Naive thymus-derived CD4-positive, alpha-beta T cell (primary cell): ENCODE results near the gene BRINP1. TPM values are rescaled to one million over a fixed set of nuclear protein-coding genes. Genes with fewer than 3 reads are reported as not detected.

Source experiments
- ATAC-seq: fragments of 150-1000 bp; cut with Tn5 transposase; 2 replicates; pipeline ENCODE4 v1.10.0; 2021; ENCODE audit warnings: mild to moderate bottlenecking, moderate library complexity
- CTCF ChIA-PET: fragments of 350-600 bp; sonication (Branson Sonifier 250); formaldehyde crosslinking; loops from one replicate; lab custom pipeline; 2021; ENCODE audit warnings: antibody characterized with exemption; lab: Charles Lee
- POLR2A ChIA-PET: fragments of 350-600 bp; sonication (Branson Sonifier 250); formaldehyde crosslinking; loops from one replicate; lab custom pipeline; 2021; ENCODE audit warnings: antibody characterized with exemption, inconsistent platforms; lab: Charles Lee
- DNase-seq, 9 donors: peaks; one replicate each; pipeline versions ENCODE4 v3.0.0 to v3.0.0-alpha.2; 2020 to 2022; ENCODE audit warnings: mixed read lengths in 1 of 9
- H3K27ac ChIP-seq: one replicate; pipeline ENCODE4 v1.7.0; 2013; ENCODE audit warnings: mild to moderate bottlenecking, low read depth, low read length, moderate library complexity
- H3K27me3 ChIP-seq, 2 donors: one replicate each; pipeline ENCODE4 v1.7.0; 2013; ENCODE audit warnings: low read length in 2 of 2, mild to moderate bottlenecking in 2 of 2, moderate library complexity in 2 of 2; ENCODE audit not compliant: control insufficient read depth in 2 of 2, insufficient read depth in 2 of 2
- H3K36me3 ChIP-seq, 3 experiments: 1 replicate in 2 of 3; 2 replicates in 1 of 3; pipeline ENCODE4 v1.7.0; 2013; ENCODE audit warnings: low read length in 3 of 3, mild to moderate bottlenecking in 3 of 3, moderate library complexity in 1 of 3; ENCODE audit not compliant: insufficient read depth in 3 of 3, control insufficient read depth in 2 of 3
- H3K4me1 ChIP-seq, 2 donors: one replicate each; pipeline ENCODE4 v1.7.0; 2013; ENCODE audit warnings: low read length in 2 of 2, mild to moderate bottlenecking in 2 of 2, moderate library complexity in 1 of 2; ENCODE audit not compliant: control insufficient read depth in 2 of 2, insufficient read depth in 2 of 2
- H3K4me3 ChIP-seq: 2 replicates; pipeline ENCODE4 v1.7.0; 2013; ENCODE audit warnings: mild to moderate bottlenecking, low read length
- H3K9me3 ChIP-seq, 3 experiments: 1 replicate in 2 of 3; 2 replicates in 1 of 3; pipeline ENCODE4 v1.7.0; 2013; ENCODE audit warnings: low read length in 3 of 3; ENCODE audit not compliant: control insufficient read depth in 2 of 3
- H3K27ac Mint-ChIP-seq, 9 donors: one replicate each; pipeline ENCODE4 v1.8.0; 2020 to 2022; ENCODE audit warnings: mixed read lengths in 9 of 9, mild to moderate bottlenecking in 8 of 9, moderate library complexity in 5 of 9, inconsistent platforms in 2 of 9
- H3K27me3 Mint-ChIP-seq, 5 donors: one replicate each; pipeline ENCODE4 v1.8.0; 2021 to 2022; ENCODE audit warnings: mixed read lengths in 5 of 5, mild to moderate bottlenecking in 1 of 5
- H3K36me3 Mint-ChIP-seq, 5 donors: one replicate each; pipeline ENCODE4 v1.8.0; 2020 to 2022; ENCODE audit warnings: mixed read lengths in 5 of 5, mild to moderate bottlenecking in 3 of 5, inconsistent platforms in 1 of 5
- H3K4me1 Mint-ChIP-seq, 7 donors: one replicate each; pipeline ENCODE4 v1.8.0; 2020 to 2022; ENCODE audit warnings: mixed read lengths in 7 of 7, mild to moderate bottlenecking in 3 of 7, inconsistent platforms in 1 of 7
- H3K4me3 Mint-ChIP-seq, 10 donors: one replicate each; pipeline ENCODE4 v1.8.0; 2020 to 2022; ENCODE audit warnings: mild to moderate bottlenecking in 10 of 10, mixed read lengths in 10 of 10, moderate library complexity in 6 of 10, inconsistent platforms in 2 of 10
- H3K9me3 Mint-ChIP-seq, 11 donors: one replicate each; pipeline ENCODE4 v1.8.0; 2020 to 2022; ENCODE audit warnings: mixed read lengths in 11 of 11, mild to moderate bottlenecking in 4 of 11, inconsistent platforms in 1 of 11, moderate library complexity in 1 of 11
- intact Hi-C, 2 donors: fragments of 100-400 bp; cut with micrococcal nuclease; formaldehyde crosslinking; loops; one replicate each; pipeline ENCODE4 v1.15.1; 2023
- polyA plus RNA-seq, 2 donors: library from polyadenylated mRNA; unstranded; fragments of 300-500 nt; fragmentation: Illumina TruSeq; gene quantifications; one replicate each; pipeline ENCODE4 v1.2.3, GENCODE V29; 2021
- total RNA-seq, 6 experiments: library from RNA in 5 of 6; stranded (reverse) in 5 of 6; gene quantifications; 1 replicate in 5 of 6; 2 replicates in 1 of 6; pipeline ENCODE4 v1.2.3 and lab custom pipeline; 2021 to 2026

The BRINP1 gene
- total and polyA plus RNA-seq, 7 experiments from 2014 or later = not detected

- H3K36me3 Mint-ChIP-seq = no peaks in the 10 kb centered on the region
- H3K4me3 ChIP-seq = no peak overlapping the region
- intact Hi-C loops = no loop called here
Measured at GRCh38 chr9:119268985-119269384, 100.2 kb downstream of the BRINP1 start.

GRCh38 chr9:119264165-119264564, 105.1 kb downstream of the BRINP1 start:
- DNase-seq (no peak), ATAC-seq (no peak)
- ChIA-PET CTCF (no interaction called here), POLR2A (no interaction called here)
- H3K4me3 ChIP-seq = no peak overlapping the region
- H3K4me1 Mint-ChIP-seq = no peaks in the 10 kb centered on the region
- no peaks in the 10 kb centered on the region for H3K36me3 ChIP-seq
- H3K27ac Mint-ChIP-seq = no peak overlapping the region
- no peaks in the 10 kb centered on the region for H3K9me3 ChIP-seq
- H3K36me3 Mint-ChIP-seq = no peaks in the 10 kb centered on the region
- no peaks in the 10 kb centered on the region for H3K4me1 ChIP-seq
- H3K4me3 Mint-ChIP-seq = no peak overlapping the region
- no peaks in the 10 kb centered on the region for H3K27me3 ChIP-seq
- no peak overlapping the region for H3K27ac ChIP-seq
- peaks cover 0 to 4% (median 0%) of the 10 kb centered on the region in 5 donors for H3K27me3 Mint-ChIP-seq
- peaks cover 0 to 16% (median 5%) of the 10 kb centered on the region in 11 donors for H3K9me3 Mint-ChIP-seq
- intact Hi-C loops = no loop called here

More at GRCh38 chr9:119268985-119269384, 100.2 kb downstream of the BRINP1 start:
- H3K27me3 ChIP-seq = no peaks in the 10 kb centered on the region
- CTCF ChIA-PET = no interaction called here
- ATAC-seq (no peak), DNase-seq (no peak)
- H3K9me3 ChIP-seq = no peaks in the 10 kb centered on the region
- Mint-ChIP-seq H3K4me3 (no peak overlapping the region), H3K27me3 (peaks cover 0 to 4% (median 0%) of the 10 kb centered on the region in 5 donors), H3K27ac (no peak overlapping the region), H3K9me3 (peaks cover 0 to 22% (median 5%) of the 10 kb centered on the region in 11 donors), H3K4me1 (no peaks in the 10 kb centered on the region)
- POLR2A ChIA-PET = no interaction called here
- H3K27ac ChIP-seq = no peak overlapping the region
- H3K36me3 ChIP-seq = no peaks in the 10 kb centered on the region
- no peaks in the 10 kb centered on the region for H3K4me1 ChIP-seq

- POLR2A ChIA-PET = no interaction called here
- Histone ChIP-seq H3K4me3 (no peak overlapping the region), H3K27ac (no peak overlapping the region), H3K9me3 (no peaks in the 10 kb centered on the region), H3K36me3 (no peaks in the 10 kb centered on the region), H3K4me1 (no peaks in the 10 kb centered on the region), H3K27me3 (no peaks in the 10 kb centered on the region)
- Mint-ChIP-seq H3K27ac (no peak overlapping the region), H3K9me3 (peaks cover 0 to 14% (median 3%) of the 10 kb centered on the region in 11 donors), H3K27me3 (no peaks in the 10 kb centered on the region), H3K36me3 (no peaks in the 10 kb centered on the region), H3K4me3 (no peak overlapping the region), H3K4me1 (no peaks in the 10 kb centered on the region)
- DNase-seq (no peak), ATAC-seq (no peak)
- CTCF ChIA-PET = no interaction called here
- intact Hi-C loops = no loop called here
Measured at GRCh38 chr9:119257592-119257991, 111.6 kb downstream of the BRINP1 start.

- H3K27ac ChIP-seq = no peak overlapping the region
- Mint-ChIP-seq H3K27ac (no peak overlapping the region), H3K36me3 (peaks cover 0 to 3% (median 0%) of the 10 kb centered on the region in 5 donors), H3K27me3 (peaks cover 0 to 6% (median 0%) of the 10 kb centered on the region in 5 donors), H3K4me1 (no peaks in the 10 kb centered on the region), H3K9me3 (peaks cover 0 to 20% (median 8%) of the 10 kb centered on the region in 11 donors), H3K4me3 (no peak overlapping the region)
- no peaks in the 10 kb centered on the region for H3K4me1 ChIP-seq
- H3K9me3 ChIP-seq = no peaks in the 10 kb centered on the region
- POLR2A ChIA-PET = no interaction called here
- ATAC-seq (no peak), DNase-seq (no peak)
- no peaks in the 10 kb centered on the region for H3K27me3 ChIP-seq
- H3K36me3 ChIP-seq = no peaks in the 10 kb centered on the region
- no peak overlapping the region for H3K4me3 ChIP-seq
- intact Hi-C loops = no loop called here
- CTCF ChIA-PET = no interaction called here
Measured at GRCh38 chr9:119255116-119255515, 114.1 kb downstream of the BRINP1 start.

GRCh38 chr9:119252671-119253299, 116.5 kb downstream of the BRINP1 start:
- Histone ChIP-seq H3K4me1 (no peaks in the 10 kb centered on the region), H3K27me3 (no peaks in the 10 kb centered on the region), H3K9me3 (no peaks in the 10 kb centered on the region), H3K4me3 (no peak overlapping the region), H3K36me3 (no peaks in the 10 kb centered on the region), H3K27ac (no peak overlapping the region)
- ATAC-seq (no peak), DNase-seq (no peak)
- ChIA-PET POLR2A (no interaction called here), CTCF (no interaction called here)
- H3K27me3 Mint-ChIP-seq = peaks cover 0 to 6% (median 0%) of the 10 kb centered on the region in 5 donors
- intact Hi-C loops = no loop called here
- H3K4me3 Mint-ChIP-seq = no peak overlapping the region
- H3K36me3 Mint-ChIP-seq = peaks cover 0 to 3% (median 0%) of the 10 kb centered on the region in 5 donors
- H3K4me1 Mint-ChIP-seq = no peaks in the 10 kb centered on the region
- H3K27ac Mint-ChIP-seq = no peak overlapping the region
- H3K9me3 Mint-ChIP-seq = peaks cover 0 to 25% (median 8%) of the 10 kb centered on the region in 11 donors

GRCh38 chr9:119251936-119252335, 117.3 kb downstream of the BRINP1 start:
- Histone ChIP-seq H3K9me3 (no peaks in the 10 kb centered on the region), H3K36me3 (no peaks in the 10 kb centered on the region), H3K4me3 (no peak overlapping the region), H3K27ac (no peak overlapping the region), H3K27me3 (no peaks in the 10 kb centered on the region), H3K4me1 (no peaks in the 10 kb centered on the region)
- Mint-ChIP-seq H3K4me1 (no peaks in the 10 kb centered on the region), H3K4me3 (no peak overlapping the region), H3K9me3 (peaks cover 0 to 25% (median 8%) of the 10 kb centered on the region in 11 donors), H3K36me3 (peaks cover 0 to 3% (median 0%) of the 10 kb centered on the region in 5 donors), H3K27ac (no peak overlapping the region), H3K27me3 (peaks cover 0 to 6% (median 0%) of the 10 kb centered on the region in 5 donors)
- CTCF ChIA-PET = no interaction called here
- ATAC-seq = no peak
- DNase-seq = no peak
- POLR2A ChIA-PET = no interaction called here
- intact Hi-C loops = no loop called here

- DNase-seq (no peak), ATAC-seq (no peak)
- Mint-ChIP-seq H3K36me3 (peaks cover 0 to 3% (median 0%) of the 10 kb centered on the region in 5 donors), H3K4me3 (no peak overlapping the region), H3K27me3 (peaks cover 0 to 6% (median 0%) of the 10 kb centered on the region in 5 donors), H3K27ac (no peak overlapping the region), H3K4me1 (no peaks in the 10 kb centered on the region), H3K9me3 (peaks cover 0 to 25% (median 7%) of the 10 kb centered on the region in 11 donors)
- ChIA-PET POLR2A (no interaction called here), CTCF (no interaction called here)
- H3K4me3 ChIP-seq = no peak overlapping the region
- H3K36me3 ChIP-seq = no peaks in the 10 kb centered on the region
- no peaks in the 10 kb centered on the region for H3K4me1 ChIP-seq
- no peaks in the 10 kb centered on the region for H3K27me3 ChIP-seq
- intact Hi-C loops = no loop called here
- H3K9me3 ChIP-seq = no peaks in the 10 kb centered on the region
- H3K27ac ChIP-seq = no peak overlapping the region
Measured at GRCh38 chr9:119250730-119251129, 118.5 kb downstream of the BRINP1 start.
